ENCODE measurements around the gene UTY. TPM values are rescaled to one million over a fixed set of nuclear protein-coding genes. Genes with fewer than 3 reads are reported as not detected.

The UTY gene
- total and polyA plus RNA-seq, 8 donors = 1.9 to 54.0 (median 11.2) TPM; not detected in 3

GRCh38 chrY:13440811-13441210, 39.0 kb downstream of the UTY start:
- Histone ChIP-seq H3K4me3 (no peak overlapping the region), H3K4me1 (peaks cover 0 to 7% (median 0%) of the 10 kb centered on the region in 4 donors), H3K27ac (no peak overlapping the region), H3K27me3 (no peaks in the 10 kb centered on the region), H3K9me3 (no peaks in the 10 kb centered on the region), H3K36me3 (peaks cover 0 to 3% (median 0%) of the 10 kb centered on the region in 4 donors)
- intact Hi-C loops (cut with DNase I; ENCODE audit: low total_unique reads) = no loop called here
- no peak for DNase-seq
- TF ChIP-seq EP300 (IDR thresholded peaks at IDR 0.05) (no peak), POLR2A (IDR thresholded peaks at IDR 0.05) (no peak), POLR2AphosphoS5 (IDR thresholded peaks at IDR 0.05) (no peak)
- TF ChIP-seq, protein P1, sequence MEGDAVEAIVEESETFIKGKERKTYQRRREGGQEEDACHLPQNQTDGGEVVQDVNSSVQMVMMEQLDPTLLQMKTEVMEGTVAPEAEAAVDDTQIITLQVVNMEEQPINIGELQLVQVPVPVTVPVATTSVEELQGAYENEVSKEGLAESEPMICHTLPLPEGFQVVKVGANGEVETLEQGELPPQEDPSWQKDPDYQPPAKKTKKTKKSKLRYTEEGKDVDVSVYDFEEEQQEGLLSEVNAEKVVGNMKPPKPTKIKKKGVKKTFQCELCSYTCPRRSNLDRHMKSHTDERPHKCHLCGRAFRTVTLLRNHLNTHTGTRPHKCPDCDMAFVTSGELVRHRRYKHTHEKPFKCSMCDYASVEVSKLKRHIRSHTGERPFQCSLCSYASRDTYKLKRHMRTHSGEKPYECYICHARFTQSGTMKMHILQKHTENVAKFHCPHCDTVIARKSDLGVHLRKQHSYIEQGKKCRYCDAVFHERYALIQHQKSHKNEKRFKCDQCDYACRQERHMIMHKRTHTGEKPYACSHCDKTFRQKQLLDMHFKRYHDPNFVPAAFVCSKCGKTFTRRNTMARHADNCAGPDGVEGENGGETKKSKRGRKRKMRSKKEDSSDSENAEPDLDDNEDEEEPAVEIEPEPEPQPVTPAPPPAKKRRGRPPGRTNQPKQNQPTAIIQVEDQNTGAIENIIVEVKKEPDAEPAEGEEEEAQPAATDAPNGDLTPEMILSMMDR (IDR thresholded peaks at IDR 0.05) = no peak
- 93 to 100% (median 95%) methylated on average over 1 of the region's 1 CpG; no CpG with 5 or more reads in 2 of the 5 donors for WGBS, 5 donors

- intact Hi-C loops (cut with DNase I; ENCODE audit: low total_unique reads) = no loop called here
These were observed 43.6 kb downstream of the UTY start for GRCh38 chrY:13435968-13436937.

GRCh38 chrY:13435206-13435967, 44.4 kb downstream of the UTY start:
- Histone ChIP-seq H3K27me3 (no peaks in the 10 kb centered on the region), H3K9me3 (no peaks in the 10 kb centered on the region), H3K4me3 (peak overlapping the region in 2 of 4 donors; percentile 29 to 33), H3K4me1 (peaks cover 0 to 19% (median 0%) of the 10 kb centered on the region in 4 donors), H3K36me3 (no peaks in the 10 kb centered on the region), H3K27ac (peak overlapping the region in 1 of 5 donors; percentile 57)
- DNase-seq = no peak
- intact Hi-C loops (cut with DNase I; ENCODE audit: low total_unique reads) = no loop called here
- TF ChIP-seq POLR2A (IDR thresholded peaks at IDR 0.05) = no peak
- no peak for TF ChIP-seq EP300 (IDR thresholded peaks at IDR 0.05)
- TF ChIP-seq, protein P1 (IDR thresholded peaks at IDR 0.05) = no peak
- no peak for TF ChIP-seq POLR2AphosphoS5 (IDR thresholded peaks at IDR 0.05)
- 53 to 71% (median 71%) methylated on average over 22 of the region's 22 CpGs; no CpG with 5 or more reads in 2 of the 5 donors for WGBS, 5 donors

More at GRCh38 chrY:13435968-13436937, 43.6 kb downstream of the UTY start:
- Histone ChIP-seq H3K27me3 (no peaks in the 10 kb centered on the region), H3K27ac (peak overlapping the region in 2 of 5 donors; percentile 25 to 57), H3K4me3 (peak overlapping the region in 2 of 4 donors; percentile 29 to 33), H3K9me3 (no peaks in the 10 kb centered on the region), H3K4me1 (peaks cover 0 to 19% (median 0%) of the 10 kb centered on the region in 4 donors), H3K36me3 (no peaks in the 10 kb centered on the region)
- TF ChIP-seq POLR2AphosphoS5 (IDR thresholded peaks at IDR 0.05) = no peak
- TF ChIP-seq, protein P1 (IDR thresholded peaks at IDR 0.05) = peak in 1 of 7 experiments; percentile 7
- WGBS, 5 donors = 42 to 69% (median 59%) methylated on average over 7 to 25 of the region's 25 CpGs; no CpG with 5 or more reads in 2 of the 5 donors
- DNase-seq = no peak
